ENCODE data around the gene ICAM3.
"Not testable (repeated sequence)": the region's sequence is repeated elsewhere in the genome, so short reads cannot be mapped to it uniquely, and the experiment has no call there.

Gene ICAM3

GRCh38 chr19:10344780-10345179 lies 5.4 kb upstream of the ICAM3 start:
- no peak for DNase-seq

DNA sequence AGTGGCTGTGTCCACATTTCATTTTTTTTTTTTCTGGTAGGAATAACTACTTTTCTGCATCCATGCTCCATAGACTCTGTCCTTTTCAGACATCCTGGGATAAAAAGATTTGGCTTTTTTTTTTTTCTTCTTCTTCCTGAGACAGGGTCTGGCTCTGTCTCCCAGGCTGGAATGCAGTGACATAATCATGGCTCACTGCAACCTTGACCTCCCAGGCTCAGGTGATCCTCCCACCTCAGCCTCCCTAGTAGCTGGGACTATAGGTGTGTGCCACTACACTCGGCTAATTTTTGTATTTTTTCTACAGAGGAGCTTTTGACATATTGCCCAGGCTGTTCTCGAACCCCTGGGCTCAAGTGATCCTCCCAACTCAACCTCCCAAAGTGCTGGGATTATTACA lies 4.1 kb upstream of the ICAM3 start:
- DNase-seq = no peak

DNA sequence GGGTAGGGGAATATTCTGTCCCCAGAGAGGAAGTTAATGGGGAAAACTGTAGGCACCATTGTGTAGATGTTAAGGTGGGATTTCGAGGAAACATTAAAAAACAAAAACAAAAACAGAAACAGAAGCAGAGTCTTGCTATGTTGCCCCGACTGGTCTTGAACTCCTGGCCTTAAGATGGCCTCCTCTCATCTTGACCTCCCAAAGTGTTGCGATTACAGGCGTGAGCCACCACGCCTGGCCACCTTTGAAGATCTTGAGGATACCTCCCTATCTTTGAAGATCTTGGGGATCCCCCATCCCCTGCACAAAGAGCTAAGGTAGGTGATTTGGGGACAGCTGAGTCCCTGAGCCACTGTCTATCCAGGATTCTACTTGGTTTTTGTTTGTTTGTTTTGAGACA lies 553 bp upstream of the ICAM3 start:
- no peak for DNase-seq

DNA sequence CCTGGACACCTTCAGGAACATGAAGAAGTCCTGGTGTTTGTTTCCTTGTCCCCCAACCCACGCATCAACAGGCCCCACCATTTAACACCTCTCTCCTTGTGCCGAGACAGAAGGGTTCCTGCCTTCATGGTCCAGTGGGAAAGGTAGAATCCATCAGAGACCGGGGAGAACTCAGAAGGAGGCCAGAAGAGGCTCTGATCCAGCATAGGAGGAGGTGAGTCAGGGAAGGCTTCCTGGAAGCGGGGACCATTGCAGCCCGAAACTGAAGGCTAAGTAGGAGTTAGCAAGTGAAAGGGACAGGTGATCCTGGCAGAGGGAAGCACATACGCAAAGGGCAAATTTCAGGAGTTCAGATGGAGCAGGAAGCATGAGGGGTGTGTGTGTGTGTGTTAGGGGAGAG lies 484 bp downstream of the ICAM3 start:
- no peak for DNase-seq

DNA sequence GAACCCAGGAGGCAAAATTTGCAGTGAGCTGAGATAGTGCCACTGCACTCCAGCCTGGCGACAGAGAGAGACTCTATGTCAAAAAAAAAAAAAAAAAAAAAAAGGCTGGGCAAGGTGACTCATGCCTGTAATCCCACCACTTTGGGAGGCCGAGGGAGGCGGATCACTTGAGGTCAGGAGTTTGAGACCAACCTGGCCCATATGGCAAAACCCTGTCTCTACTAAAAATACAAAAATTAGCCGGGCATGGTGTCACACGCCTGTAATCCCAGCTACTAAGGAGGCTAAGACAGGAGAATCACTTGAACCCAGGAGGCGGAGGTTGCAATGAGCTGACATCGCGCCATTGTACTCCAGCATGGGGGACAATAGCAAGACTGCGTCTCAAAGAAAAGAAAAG lies 2.7 kb downstream of the ICAM3 start:
- not testable (repeated sequence) for DNase-seq

- no peak for DNase-seq
These were observed 4.0 kb downstream of the ICAM3 start for GRCh38 chr19:10335352-10335985.

DNA sequence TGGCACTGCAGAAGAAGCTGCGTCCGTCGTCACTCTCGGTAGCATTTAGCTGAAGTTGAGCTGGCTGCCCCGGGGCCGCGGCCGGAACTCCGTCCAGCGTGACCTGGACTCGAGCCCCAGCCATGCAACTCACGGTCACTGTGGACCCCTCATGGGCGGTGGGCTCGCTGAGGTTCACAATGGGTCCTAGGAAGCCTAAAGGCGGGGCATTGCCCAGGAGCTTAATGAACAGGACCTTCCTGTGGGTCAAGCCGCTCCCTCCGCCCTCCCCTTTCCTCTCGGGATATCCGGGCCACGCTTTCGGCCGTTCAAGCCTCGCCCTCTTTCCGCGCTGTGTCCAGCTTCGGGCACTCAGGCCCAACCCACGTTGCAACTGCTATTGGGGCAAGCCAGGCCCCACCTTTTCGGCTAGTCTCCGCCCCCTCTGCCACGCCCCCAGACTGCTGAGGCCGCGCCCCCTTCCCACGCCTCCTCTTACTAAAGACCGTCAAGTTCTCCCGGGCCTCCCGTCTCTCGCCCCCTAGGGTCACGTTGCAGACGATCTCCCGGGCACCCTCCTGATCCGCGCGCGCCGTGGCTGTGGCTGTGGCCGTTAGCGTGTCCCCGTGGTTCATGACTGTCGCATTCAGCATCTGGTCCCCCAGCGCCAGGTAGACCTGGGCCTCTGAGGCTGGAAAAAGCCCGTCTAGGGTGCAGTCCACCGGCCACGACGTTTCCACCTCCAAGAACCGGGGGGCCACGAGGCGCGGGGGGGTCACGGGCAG lies 4.7 kb downstream of the ICAM3 start:
- peak; percentile 51 for DNase-seq

DNA sequence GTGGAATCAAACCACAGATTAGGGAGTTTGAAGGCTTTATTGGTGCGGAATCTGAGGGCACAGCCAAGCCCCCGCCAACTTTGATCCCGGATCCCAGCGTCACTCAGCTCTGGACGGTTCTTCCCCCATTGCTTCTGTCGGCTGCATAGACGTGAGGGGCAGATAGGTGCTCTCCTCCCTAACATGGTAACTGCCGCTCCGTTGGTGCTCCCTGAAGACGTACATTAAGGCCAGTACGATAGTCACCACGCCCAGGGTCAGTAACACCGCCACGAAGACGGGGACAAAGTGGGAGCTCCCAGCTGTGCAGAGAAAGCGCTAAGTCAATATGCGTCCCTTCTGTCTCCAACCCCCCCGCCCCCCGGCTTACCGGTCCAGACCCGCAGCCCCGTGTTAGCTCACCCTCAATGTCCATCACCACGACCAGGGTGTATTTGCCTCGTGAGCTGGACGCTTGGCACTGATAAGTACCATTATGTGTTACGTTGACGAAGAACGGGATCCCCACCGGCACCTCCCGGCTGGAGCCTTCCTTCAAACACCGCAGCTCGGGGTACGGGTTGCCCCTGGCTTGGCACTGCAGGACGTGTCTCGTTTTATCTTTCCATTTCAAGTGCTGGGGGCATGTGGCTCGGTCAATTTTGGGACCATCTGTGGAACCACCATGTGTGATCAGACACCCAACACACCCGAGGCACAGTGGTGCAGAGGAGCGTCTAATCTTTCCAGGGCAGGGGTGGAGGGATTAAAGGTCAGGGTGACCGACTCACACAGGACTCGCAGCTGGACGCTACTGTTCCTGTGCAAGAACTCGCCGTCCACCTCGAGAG lies 5.5 kb downstream of the ICAM3 start:
- no peak for DNase-seq

- DNase-seq = peak; percentile 99
These were observed 6.3 kb downstream of the ICAM3 start, which contains the start of gene RAVER1 for GRCh38 chr19:10332965-10333757. Gene RAVER1 (minus strand): TSS chr19:10333529. CDS start chr19:10333507, 22 bp downstream.

DNA sequence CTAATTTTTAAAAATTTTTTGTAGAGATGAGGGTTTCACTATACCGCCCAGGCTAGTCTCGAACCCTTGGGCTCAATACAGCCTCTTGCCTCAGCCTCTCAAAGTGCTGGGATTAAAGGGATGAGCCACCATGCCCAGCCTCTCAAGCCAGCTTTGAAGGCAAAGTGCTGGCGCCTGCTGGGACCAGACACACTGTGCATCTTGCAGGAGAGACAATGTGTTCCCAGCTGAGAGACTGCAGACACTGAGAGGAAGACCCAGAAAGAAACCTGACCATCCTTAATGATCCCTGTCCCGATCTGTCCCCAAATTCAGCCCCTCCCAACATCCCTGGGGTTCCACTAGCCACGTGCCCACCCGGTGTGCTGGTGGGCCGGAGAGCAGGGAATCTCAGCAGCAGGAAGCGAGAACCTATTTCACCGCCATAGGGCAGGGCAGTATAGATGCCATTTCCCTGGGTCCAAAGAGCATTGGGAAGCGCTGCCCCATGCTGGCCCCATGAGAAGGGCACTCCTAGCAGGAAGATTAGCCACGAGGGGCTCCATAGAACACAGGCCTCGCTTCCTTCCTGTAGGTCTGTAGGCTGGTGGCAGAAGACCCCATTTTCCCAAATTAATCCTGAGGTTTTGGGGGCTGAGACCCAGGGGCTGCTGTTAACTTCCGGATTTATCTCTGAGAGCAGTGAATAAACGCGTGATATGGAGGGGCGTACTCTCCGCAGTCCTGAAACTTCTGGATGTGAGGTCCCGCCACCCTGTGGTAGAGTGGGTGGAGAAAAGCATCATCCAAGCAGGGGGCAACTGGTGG lies 7.1 kb downstream of the ICAM3 start:
- no peak for DNase-seq

DNA sequence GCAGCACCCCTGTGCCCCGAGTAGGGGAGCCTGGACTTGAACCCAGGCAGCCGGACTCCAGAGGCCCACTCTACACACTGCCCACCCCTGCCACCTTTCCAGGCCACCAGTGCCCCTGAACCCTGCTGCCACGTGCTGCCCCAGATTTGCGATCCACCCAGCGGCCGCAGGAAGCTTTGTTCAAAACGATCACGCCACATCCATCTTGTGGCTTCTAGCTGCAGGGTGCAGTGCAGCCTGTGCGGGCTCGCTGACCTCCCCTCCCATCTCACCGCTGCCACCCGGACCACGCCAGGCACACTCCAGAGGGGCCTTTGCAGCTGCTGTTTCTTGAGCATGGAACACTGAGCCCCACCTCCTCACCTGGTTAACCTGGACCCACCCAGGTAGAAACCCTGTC lies 9.9 kb downstream of the ICAM3 start:
- no peak for DNase-seq

DNA sequence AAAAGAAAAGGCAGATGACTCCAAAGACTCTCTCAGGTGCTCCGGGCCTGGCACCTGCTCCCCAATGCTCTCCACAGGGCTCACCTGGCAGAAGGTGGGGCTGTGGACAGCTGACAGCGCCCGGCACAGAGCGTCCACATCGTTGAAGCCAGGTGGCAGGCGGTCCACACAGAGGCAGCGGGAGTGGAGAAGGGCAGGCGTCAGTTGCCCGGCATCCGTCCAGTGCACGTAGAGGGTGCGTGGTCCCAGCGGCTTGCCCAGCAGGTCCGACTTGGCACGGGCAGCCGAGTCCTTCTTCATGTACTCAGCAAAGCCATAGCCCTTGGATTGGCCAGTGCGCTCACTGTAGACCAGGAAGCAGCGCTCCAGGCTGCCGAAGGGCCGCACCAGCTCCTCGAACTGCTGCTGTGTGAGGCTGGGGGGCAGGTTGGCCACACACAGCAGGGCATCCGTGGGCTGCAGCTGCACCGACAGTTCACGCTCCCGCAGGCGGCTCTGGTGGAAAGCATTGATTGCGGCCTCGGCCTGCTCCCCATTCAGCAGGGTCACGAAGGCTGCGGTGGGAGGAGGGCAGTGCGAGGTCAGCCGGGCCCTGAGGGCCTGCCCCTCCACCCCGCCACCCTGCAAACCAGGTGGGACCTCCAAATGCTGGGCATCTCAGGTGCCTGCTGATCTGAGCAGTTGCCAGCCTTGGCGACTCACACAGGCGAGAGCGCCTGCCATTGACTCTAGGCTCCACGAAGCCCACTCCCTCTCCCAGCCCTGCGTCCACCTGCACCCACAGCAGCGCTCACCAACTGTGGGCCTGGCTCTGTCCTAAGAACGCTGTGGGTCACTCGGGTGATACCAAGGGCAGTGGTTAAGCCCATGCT lies 10.6 kb downstream of the ICAM3 start:
- DNase-seq = no peak

- DNase-seq = no peak
These were observed 11.6 kb downstream of the ICAM3 start for GRCh38 chr19:10327793-10328192.

DNA sequence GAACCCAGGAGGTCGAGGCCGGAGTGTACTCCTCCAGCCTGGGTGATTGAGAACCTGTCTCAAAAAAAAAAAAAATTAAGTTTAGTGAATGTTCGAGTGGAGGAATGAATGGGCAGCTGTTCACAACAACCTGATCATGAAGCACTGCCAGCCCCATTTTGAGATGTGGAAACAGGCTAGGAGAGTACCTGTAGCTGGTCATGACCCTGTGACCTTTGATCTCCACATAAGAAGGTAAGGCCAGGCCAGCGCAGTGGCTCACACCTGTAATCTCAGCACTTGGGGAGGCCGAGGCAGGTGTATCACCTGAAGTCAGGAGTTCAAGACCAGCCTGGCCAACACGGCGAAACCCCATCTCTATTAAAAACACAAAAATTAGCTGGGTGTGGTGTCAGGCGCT lies 13.7 kb downstream of the ICAM3 start:
- no peak for DNase-seq

GRCh38 chr19:10321874-10322835 lies 17.3 kb downstream of the ICAM3 start:
- no peak for DNase-seq

- DNase-seq = no peak
These were observed 18.0 kb downstream of the ICAM3 start for GRCh38 chr19:10321417-10321797.

GRCh38 chr19:10320602-10321416 lies 18.6 kb downstream of the ICAM3 start:
- DNase-seq = no peak

GRCh38 chr19:10318807-10319682 lies 20.4 kb downstream of the ICAM3 start:
- DNase-seq = no peak
